GM13976 (cell line): ENCODE results near the gene CCS.

Experiments
- DNase-seq: peaks from one replicate; pipeline ENCODE4 v3.0.0; 2012; ENCODE audit warnings: low spot score
- CTCF ChIP-seq: IDR thresholded peaks from 2 replicates; pipeline ENCODE4 v1.5.1; 2012; ENCODE audit warnings: borderline replicate concordance, mild to moderate bottlenecking; ENCODE audit not compliant: insufficient read depth; ENCODE audit errors: extremely low read depth, missing control alignments, control extremely low read depth
- in situ Hi-C: fragments of 300-500 bp; cut with MboI; formaldehyde crosslinking; loops from one replicate; pipeline ENCODE4 v1.12.0; 2022; ENCODE audit warnings: low sequenced_read_pairs, mixed read lengths, inconsistent platforms; ENCODE audit not compliant: unreplicated experiment

Gene CCS

DNA sequence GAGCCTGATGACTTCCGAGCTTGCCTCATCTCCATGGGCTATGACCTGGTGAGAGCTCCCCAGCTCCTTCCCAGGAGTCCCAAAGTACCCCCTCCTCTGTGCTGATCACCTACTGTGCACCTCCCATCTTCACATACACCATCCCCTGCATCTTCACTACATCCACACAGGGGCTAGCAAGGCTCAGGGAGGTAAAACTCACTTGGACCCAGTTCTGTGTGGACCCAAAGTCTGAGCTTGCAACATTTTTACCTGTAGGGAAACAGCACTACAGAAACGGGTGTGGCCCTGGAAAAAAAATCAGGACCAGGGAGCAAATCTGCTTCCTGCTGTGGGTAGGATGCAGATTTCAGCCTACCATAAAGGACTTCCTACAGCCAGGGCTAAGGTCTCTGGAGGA is 30.7 kb upstream of the CCS start:
- TF ChIP-seq CTCF, result no peak
- no peak for DNase-seq
- in situ Hi-C loops, result no loop called here

- DNase-seq, result no peak
- in situ Hi-C loops, result no loop called here
- TF ChIP-seq CTCF, result no peak
These were observed 29.9 kb upstream of the CCS start for GRCh38 chr11:66562907-66563583.

GRCh38 chr11:66563832-66564231 is 29.2 kb upstream of the CCS start:
- DNase-seq, result no peak
- TF ChIP-seq CTCF, result no peak
- in situ Hi-C loops, result no loop called here

DNA sequence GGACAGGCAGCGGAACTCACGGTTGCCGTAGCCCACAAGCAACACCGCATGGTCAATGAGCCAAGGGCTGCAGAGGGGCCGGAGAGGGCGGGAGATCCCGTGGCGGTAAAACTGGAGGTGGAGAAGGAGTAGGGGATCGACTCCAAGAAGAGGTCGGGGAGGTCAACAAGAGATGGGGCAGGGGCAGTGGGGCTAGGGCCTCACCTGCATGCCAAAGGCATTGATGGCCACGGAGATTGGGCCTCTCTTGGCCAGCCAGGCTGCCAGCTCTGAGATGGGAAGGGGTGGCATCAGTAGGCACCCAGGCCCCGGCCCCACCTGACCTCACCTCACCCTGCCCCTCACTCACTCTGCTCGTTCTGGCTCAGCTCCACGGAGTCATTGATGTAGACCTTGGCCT is 28.4 kb upstream of the CCS start:
- DNase-seq, result no peak
- in situ Hi-C loops, result no loop called here
- no peak for TF ChIP-seq CTCF

GRCh38 chr11:66564984-66565383 is 28.0 kb upstream of the CCS start:
- no peak for TF ChIP-seq CTCF
- in situ Hi-C loops, result no loop called here
- DNase-seq, result no peak

GRCh38 chr11:66566221-66566620 is 26.8 kb upstream of the CCS start:
- DNase-seq, result no peak
- in situ Hi-C loops, result no loop called here
- no peak for TF ChIP-seq CTCF
